Liver (tissue), 9 donors: ENCODE measurements around the gene MYO18B. TPM values are rescaled to one million over a fixed set of nuclear protein-coding genes. Genes with fewer than 3 reads are reported as not detected.

Experiments
- DNase-seq: peaks from one replicate; pipeline ENCODE4 v3.0.0-alpha.2; 2017; ENCODE audit warnings: low spot score
- H3K27ac ChIP-seq, 2 donors: one replicate each; pipeline ENCODE4 v1.7.0; 2013; ENCODE audit warnings: inconsistent platforms in 2 of 2, low read length in 2 of 2, control low read depth in 1 of 2, low read depth in 1 of 2, mild to moderate bottlenecking in 1 of 2
- H3K27me3 ChIP-seq, 4 donors: one replicate each; pipeline versions ENCODE4 v1.6.1 to v1.7.0; 2013; ENCODE audit warnings: low read length in 3 of 4, inconsistent platforms in 1 of 4, mild to moderate bottlenecking in 1 of 4, moderate library complexity in 1 of 4; ENCODE audit not compliant: control insufficient read depth in 4 of 4, insufficient read depth in 4 of 4
- H3K36me3 ChIP-seq, 4 donors: one replicate each; pipeline versions ENCODE4 v1.6.1 to v1.7.0; 2013; ENCODE audit warnings: low read length in 3 of 4, mild to moderate bottlenecking in 3 of 4, low read depth in 1 of 4, moderate library complexity in 1 of 4; ENCODE audit not compliant: control insufficient read depth in 4 of 4, insufficient read depth in 3 of 4
- H3K4me1 ChIP-seq, 4 donors: one replicate each; pipeline versions ENCODE4 v1.6.1 to v1.7.0; 2013; ENCODE audit warnings: low read length in 3 of 4, mild to moderate bottlenecking in 3 of 4, moderate library complexity in 1 of 4; ENCODE audit not compliant: control insufficient read depth in 4 of 4, insufficient read depth in 4 of 4
- H3K4me3 ChIP-seq, 3 donors: one replicate each; pipeline versions ENCODE4 v1.6.1 to v1.7.0; 2013; ENCODE audit warnings: low read length in 3 of 3, control low read depth in 1 of 3, low read depth in 1 of 3, mild to moderate bottlenecking in 1 of 3
- H3K9ac ChIP-seq, 2 donors: one replicate each; pipeline ENCODE4 v1.7.0; 2013; ENCODE audit warnings: low read length in 2 of 2, mild to moderate bottlenecking in 2 of 2, moderate library complexity in 2 of 2, control low read depth in 1 of 2, low read depth in 1 of 2
- H3K9me3 ChIP-seq, 4 donors: one replicate each; pipeline versions ENCODE4 v1.6.1 to v1.7.0; 2013; ENCODE audit warnings: low read length in 3 of 4; ENCODE audit not compliant: control insufficient read depth in 4 of 4
- ATF3 ChIP-seq: IDR thresholded peaks from 2 replicates; pipeline ENCODE4 v1.6.1; 2016; ENCODE audit warnings: antibody characterized with exemption
- EGR1 ChIP-seq, 2 donors: IDR thresholded peaks; 2 replicates each; pipeline ENCODE4 v1.6.1; 2016 to 2018; ENCODE audit warnings: antibody characterized with exemption in 2 of 2, low read depth in 2 of 2
- FOXA1 ChIP-seq: IDR thresholded peaks from 2 replicates; pipeline ENCODE4 v1.6.1; 2016; ENCODE audit warnings: antibody characterized with exemption
- FOXA2 ChIP-seq: IDR thresholded peaks from 2 replicates; pipeline ENCODE4 v1.6.1; 2016; ENCODE audit warnings: antibody characterized with exemption
- GABPA ChIP-seq, 2 donors: IDR thresholded peaks in 1 of 2; conservative IDR thresholded peaks in 1 of 2; 2 replicates each; pipeline ENCODE4 v1.6.1; 2016; ENCODE audit warnings: antibody characterized with exemption in 2 of 2, mild to moderate bottlenecking in 1 of 2, moderate library complexity in 1 of 2
- HNF4G ChIP-seq: IDR thresholded peaks from 2 replicates; pipeline ENCODE4 v1.6.1; 2016; ENCODE audit warnings: antibody characterized with exemption
- JUND ChIP-seq, 2 donors: IDR thresholded peaks; 2 replicates each; pipeline ENCODE4 v1.6.1; 2016; ENCODE audit warnings: antibody characterized with exemption in 2 of 2
- NR2F2 ChIP-seq: IDR thresholded peaks from 2 replicates; pipeline ENCODE4 v1.6.1; 2016; ENCODE audit warnings: antibody characterized with exemption
- RAD21 ChIP-seq, 2 donors: IDR thresholded peaks; 2 replicates each; pipeline ENCODE4 v1.6.1; 2016; ENCODE audit warnings: antibody characterized with exemption in 2 of 2, mild to moderate bottlenecking in 2 of 2
- REST ChIP-seq: IDR thresholded peaks from 2 replicates; pipeline ENCODE4 v1.6.1; 2016; ENCODE audit warnings: antibody characterized with exemption, mild to moderate bottlenecking
- RXRA ChIP-seq, 2 donors: IDR thresholded peaks; 2 replicates each; pipeline ENCODE4 v1.6.1; 2017 to 2018; ENCODE audit warnings: antibody characterized with exemption in 2 of 2, mild to moderate bottlenecking in 1 of 2
- TAF1 ChIP-seq: conservative IDR thresholded peaks from 2 replicates; pipeline ENCODE4 v1.6.1; 2016; ENCODE audit warnings: antibody characterized with exemption, mild to moderate bottlenecking
- YY1 ChIP-seq: IDR thresholded peaks from 2 replicates; pipeline ENCODE4 v1.6.1; 2016; ENCODE audit warnings: antibody characterized with exemption, mild to moderate bottlenecking
- WGBS: extraction: QIAGEN DNeasy Blood & Tissue Kit; methylation state at CpG from one replicate; pipeline ENCODE4 v1.1.7; 2013; 5-methylcytosine and 5-hydroxymethylcytosine counted together
- polyA plus RNA-seq, 2 donors: library from polyadenylated mRNA; stranded (reverse) in 1 of 2; unstranded in 1 of 2; fragments of 200-250 nt in 1 of 2; fragments of >200 nt in 1 of 2; fragmentation: Nextera tagmentation in 1 of 2; extraction: Ambion mirVana in 1 of 2; gene quantifications; one replicate each; pipeline versions ENCODE4 v1.2.1 to v1.2.3, GENCODE V29; 2013 to 2015
- total RNA-seq, 2 donors: library from RNA; depleted of rRNA; stranded (reverse); fragments of >200 nt; gene quantifications; one replicate each; pipeline ENCODE4 v1.2.3, GENCODE V29; 2014
- TF ChIP-seq, protein P1 (sequence below): IDR thresholded peaks from 2 replicates; pipeline ENCODE4 v1.6.1; 2016; ENCODE audit warnings: antibody characterized with exemption
- TF ChIP-seq, protein P2 (sequence below): fragments of 150-350 bp; IDR thresholded peaks from 2 replicates; pipeline ENCODE4 v1.5.1; 2017; ENCODE audit warnings: improper control_type of control experiment, low read depth, low read length; ENCODE audit not compliant: missing input control
- TF ChIP-seq, protein P3 (sequence below): IDR thresholded peaks from 2 replicates; pipeline ENCODE4 v1.6.1; 2016; ENCODE audit warnings: antibody characterized with exemption
- donor health status: healthy.
- donor health status: healthy.
- donor health status: healthy.
- donor health status: healthy.
- donor health status: healthy.

MYO18B gene
- total and polyA plus RNA-seq, 4 donors: under 0.01 to 4.2 (median 0.02) TPM; not detected in 1

DNA sequence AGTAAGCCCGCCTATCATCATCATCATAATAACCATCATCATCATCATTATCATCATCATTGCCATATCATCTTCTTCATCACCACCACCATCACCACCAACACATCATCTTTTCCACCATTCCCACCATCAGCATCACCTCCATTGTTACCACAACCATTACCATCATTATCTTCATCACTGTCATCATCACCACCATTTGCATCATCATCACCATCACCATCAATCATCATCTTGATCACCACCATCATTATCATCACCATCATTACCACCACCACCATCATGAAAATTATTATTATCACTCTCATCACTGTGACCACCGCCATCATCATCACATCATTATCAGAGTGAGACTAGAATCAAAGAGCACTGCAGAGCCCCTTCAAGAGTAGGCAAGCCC, 227.9 kb downstream of the MYO18B start:
- H3K36me3 ChIP-seq: no peaks in the 10 kb centered on the region
- WGBS: 83% methylated on average over 2 of the region's 2 CpGs
- H3K9ac ChIP-seq: no peak overlapping the region
- H3K4me3 ChIP-seq: no peak overlapping the region
- TF ChIP-seq, protein P1, sequence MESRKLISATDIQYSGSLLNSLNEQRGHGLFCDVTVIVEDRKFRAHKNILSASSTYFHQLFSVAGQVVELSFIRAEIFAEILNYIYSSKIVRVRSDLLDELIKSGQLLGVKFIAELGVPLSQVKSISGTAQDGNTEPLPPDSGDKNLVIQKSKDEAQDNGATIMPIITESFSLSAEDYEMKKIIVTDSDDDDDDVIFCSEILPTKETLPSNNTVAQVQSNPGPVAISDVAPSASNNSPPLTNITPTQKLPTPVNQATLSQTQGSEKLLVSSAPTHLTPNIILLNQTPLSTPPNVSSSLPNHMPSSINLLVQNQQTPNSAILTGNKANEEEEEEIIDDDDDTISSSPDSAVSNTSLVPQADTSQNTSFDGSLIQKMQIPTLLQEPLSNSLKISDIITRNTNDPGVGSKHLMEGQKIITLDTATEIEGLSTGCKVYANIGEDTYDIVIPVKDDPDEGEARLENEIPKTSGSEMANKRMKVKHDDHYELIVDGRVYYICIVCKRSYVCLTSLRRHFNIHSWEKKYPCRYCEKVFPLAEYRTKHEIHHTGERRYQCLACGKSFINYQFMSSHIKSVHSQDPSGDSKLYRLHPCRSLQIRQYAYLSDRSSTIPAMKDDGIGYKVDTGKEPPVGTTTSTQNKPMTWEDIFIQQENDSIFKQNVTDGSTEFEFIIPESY: no peak
- TF ChIP-seq GABPA (IDR thresholded peaks at IDR 0.05 in 1 of 2, conservative IDR thresholded peaks at IDR 0.05 in 1 of 2) (no peak), RAD21 (IDR thresholded peaks at IDR 0.05) (no peak), TAF1 (no peak), HNF4G (no peak), FOXA1 (no peak), RXRA (IDR thresholded peaks at IDR 0.05) (no peak), REST (no peak), JUND (IDR thresholded peaks at IDR 0.05) (no peak), ATF3 (no peak), YY1 (no peak), EGR1 (IDR thresholded peaks at IDR 0.05; ENCODE audit: low read depth in 2 of 2) (no peak), NR2F2 (no peak)
- TF ChIP-seq, protein P2, sequence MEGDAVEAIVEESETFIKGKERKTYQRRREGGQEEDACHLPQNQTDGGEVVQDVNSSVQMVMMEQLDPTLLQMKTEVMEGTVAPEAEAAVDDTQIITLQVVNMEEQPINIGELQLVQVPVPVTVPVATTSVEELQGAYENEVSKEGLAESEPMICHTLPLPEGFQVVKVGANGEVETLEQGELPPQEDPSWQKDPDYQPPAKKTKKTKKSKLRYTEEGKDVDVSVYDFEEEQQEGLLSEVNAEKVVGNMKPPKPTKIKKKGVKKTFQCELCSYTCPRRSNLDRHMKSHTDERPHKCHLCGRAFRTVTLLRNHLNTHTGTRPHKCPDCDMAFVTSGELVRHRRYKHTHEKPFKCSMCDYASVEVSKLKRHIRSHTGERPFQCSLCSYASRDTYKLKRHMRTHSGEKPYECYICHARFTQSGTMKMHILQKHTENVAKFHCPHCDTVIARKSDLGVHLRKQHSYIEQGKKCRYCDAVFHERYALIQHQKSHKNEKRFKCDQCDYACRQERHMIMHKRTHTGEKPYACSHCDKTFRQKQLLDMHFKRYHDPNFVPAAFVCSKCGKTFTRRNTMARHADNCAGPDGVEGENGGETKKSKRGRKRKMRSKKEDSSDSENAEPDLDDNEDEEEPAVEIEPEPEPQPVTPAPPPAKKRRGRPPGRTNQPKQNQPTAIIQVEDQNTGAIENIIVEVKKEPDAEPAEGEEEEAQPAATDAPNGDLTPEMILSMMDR: no peak
- TF ChIP-seq, protein P3, sequence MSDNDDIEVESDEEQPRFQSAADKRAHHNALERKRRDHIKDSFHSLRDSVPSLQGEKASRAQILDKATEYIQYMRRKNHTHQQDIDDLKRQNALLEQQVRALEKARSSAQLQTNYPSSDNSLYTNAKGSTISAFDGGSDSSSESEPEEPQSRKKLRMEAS: no peak
- H3K27ac ChIP-seq: no peak overlapping the region
- DNase-seq: no peak
- peaks cover 0 to 11% (median 7%) of the 10 kb centered on the region in 4 donors for H3K27me3 ChIP-seq
- peaks cover 0 to 3% (median 0%) of the 10 kb centered on the region in 4 donors for H3K9me3 ChIP-seq
- no peaks in the 10 kb centered on the region for H3K4me1 ChIP-seq

DNA sequence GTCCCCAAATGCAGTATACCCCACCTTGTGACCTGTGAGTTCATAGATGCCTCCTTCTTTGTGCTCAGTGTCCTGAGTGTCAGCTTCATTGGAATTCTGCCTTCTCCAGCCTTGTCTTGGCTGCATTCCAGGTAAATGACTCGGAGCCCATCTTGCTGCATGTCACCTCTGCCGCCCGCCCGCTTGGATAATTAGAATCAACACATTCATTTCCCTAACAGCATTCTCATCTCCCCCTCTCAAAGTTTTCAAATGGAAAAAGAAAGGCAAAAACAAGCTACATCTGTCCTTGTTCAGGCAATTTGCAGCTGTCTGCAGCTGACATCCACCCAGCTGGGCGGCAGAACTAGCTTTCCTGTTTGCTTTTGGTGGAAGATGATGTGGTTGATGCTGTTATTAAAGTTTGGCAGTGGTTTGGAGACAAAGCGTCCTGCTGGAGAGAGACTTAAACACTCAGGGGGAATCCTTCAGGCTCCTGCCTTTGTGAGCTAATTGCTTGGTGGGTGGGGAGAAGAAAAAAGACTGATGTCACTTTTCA, 228.5 kb downstream of the MYO18B start:
- DNase-seq: no peak
- Histone ChIP-seq H3K9ac (no peak overlapping the region), H3K4me1 (no peaks in the 10 kb centered on the region), H3K27me3 (peaks cover 0 to 11% (median 5%) of the 10 kb centered on the region in 4 donors), H3K36me3 (no peaks in the 10 kb centered on the region), H3K9me3 (no peaks in the 10 kb centered on the region), H3K4me3 (no peak overlapping the region), H3K27ac (no peak overlapping the region)
- 28% methylated on average over 6 of the region's 6 CpGs for WGBS
- TF ChIP-seq TAF1 (no peak), HNF4G (no peak), EGR1 (IDR thresholded peaks at IDR 0.05; ENCODE audit: low read depth in 2 of 2) (no peak), GABPA (IDR thresholded peaks at IDR 0.05 in 1 of 2, conservative IDR thresholded peaks at IDR 0.05 in 1 of 2) (no peak), RAD21 (IDR thresholded peaks at IDR 0.05) (no peak), YY1 (no peak), FOXA2 (no peak), RXRA (IDR thresholded peaks at IDR 0.05) (no peak), REST (no peak)
- TF ChIP-seq, protein P1: no peak
- TF ChIP-seq, protein P3: no peak
